ENCODE data around the gene RAD9B. TPM values are rescaled to one million over a fixed set of nuclear protein-coding genes. Genes with fewer than 3 reads are reported as not detected.
"Not testable (repeated sequence)": the region's sequence is repeated elsewhere in the genome, so short reads cannot be mapped to it uniquely, and the experiment has no call there.

RAD9B gene
- total RNA-seq (1.0 TPM), polyA plus RNA-seq (ENCODE audit: insufficient read depth, low read depth, low replicate concordance) (0.17 TPM)
- long read RNA-seq, donor 1: 0 reads
- long read RNA-seq, donor 2: 0 reads
- long read RNA-seq, donor 3: 0 reads
- long read RNA-seq, donor 4: 0 reads
- long read RNA-seq, donor 5: 0 reads
- long read RNA-seq, donor 6: 0 reads
- long read RNA-seq, donor 7: 0 reads
- long read RNA-seq, donor 8: 0 reads
- long read RNA-seq, donor 9: 0 reads
- long read RNA-seq, donor 10: 0 reads

- Histone ChIP-seq H3K27ac (ENCODE audit: low read depth in 2 of 2, low read length in 2 of 2) (peak within 1 kb of the TSS; percentile 89), H3K4me3 (ENCODE audit: low read length in 3 of 3) (peak within 1 kb of the TSS; percentile 93 to 99 (median 97)), H3K9ac (ENCODE audit: low read length in 3 of 3) (peak within 1 kb of the TSS; percentile 74 to 99 (median 89)), H3K9me3 (ENCODE audit: control insufficient read depth in 2 of 3, insufficient read depth in 1 of 3, low read length in 3 of 3) (no peaks in the 10 kb centered on the region), H3K27me3 (ENCODE audit: control insufficient read depth, insufficient read depth, low read length) (no peaks in the 10 kb centered on the region), H3K36me3 (ENCODE audit: control insufficient read depth in 2 of 3, insufficient read depth in 3 of 3, low read length in 3 of 3) (no peaks in the 10 kb centered on the region), H3K4me1 (ENCODE audit: control insufficient read depth in 2 of 3, insufficient read depth in 2 of 3, low read depth in 1 of 3, low read length in 3 of 3) (peaks cover 0 to 13% (median 2%) of the 10 kb centered on the region in 3 donors)
- FAIRE-seq: peak; percentile 69
- no peak for TF ChIP-seq CTCF (IDR thresholded peaks at IDR 0.05; ENCODE audit: borderline replicate concordance, extremely low read depth, insufficient read depth)
- intact Hi-C loops (cut with DNase I): no loop called here
- DNase-seq: peak; percentile 99
Observed at GRCh38 chr12:110501752-110502738, at the start of gene RAD9B, which contains the start of gene VPS29. Gene RAD9B (plus strand): TSS chr12:110502331. CDS start chr12:110502338, 7 bp downstream. Gene VPS29 (minus strand): TSS chr12:110502111. CDS start chr12:110502051, 60 bp downstream.

- no peak overlapping the region for H3K9ac ChIP-seq (ENCODE audit: low read length in 3 of 3)
- TF ChIP-seq CTCF (IDR thresholded peaks at IDR 0.05; ENCODE audit: borderline replicate concordance, extremely low read depth, insufficient read depth): no peak
- peaks cover 0 to 2% (median 0%) of the 10 kb centered on the region in 3 donors for H3K4me1 ChIP-seq (ENCODE audit: control insufficient read depth in 2 of 3, insufficient read depth in 2 of 3, low read depth in 1 of 3, low read length in 3 of 3)
- H3K27me3 ChIP-seq (ENCODE audit: control insufficient read depth, insufficient read depth, low read length): no peaks in the 10 kb centered on the region
- H3K9me3 ChIP-seq (ENCODE audit: control insufficient read depth in 2 of 3, insufficient read depth in 1 of 3, low read length in 3 of 3): no peaks in the 10 kb centered on the region
- intact Hi-C loops (cut with DNase I): no loop called here
- peaks cover 0 to 2% (median 0%) of the 10 kb centered on the region in 3 donors for H3K36me3 ChIP-seq (ENCODE audit: control insufficient read depth in 2 of 3, insufficient read depth in 3 of 3, low read length in 3 of 3)
- no peak overlapping the region for H3K27ac ChIP-seq (ENCODE audit: low read depth in 2 of 2, low read length in 2 of 2)
- H3K4me3 ChIP-seq (ENCODE audit: low read length in 3 of 3): no peak overlapping the region
- FAIRE-seq: no peak
- DNase-seq: no peak
Observed at GRCh38 chr12:110453569-110454296, 48.4 kb upstream of the RAD9B start.

- no peaks in the 10 kb centered on the region for H3K4me1 ChIP-seq (ENCODE audit: control insufficient read depth in 2 of 3, insufficient read depth in 2 of 3, low read depth in 1 of 3, low read length in 3 of 3)
- H3K27me3 ChIP-seq (ENCODE audit: control insufficient read depth, insufficient read depth, low read length): no peaks in the 10 kb centered on the region
- no peak for TF ChIP-seq CTCF (IDR thresholded peaks at IDR 0.05; ENCODE audit: borderline replicate concordance, extremely low read depth, insufficient read depth)
- peaks cover 0 to 12% (median 7%) of the 10 kb centered on the region in 3 donors for H3K36me3 ChIP-seq (ENCODE audit: control insufficient read depth in 2 of 3, insufficient read depth in 3 of 3, low read length in 3 of 3)
- intact Hi-C loops (cut with DNase I): no loop called here
- no peaks in the 10 kb centered on the region for H3K9me3 ChIP-seq (ENCODE audit: control insufficient read depth in 2 of 3, insufficient read depth in 1 of 3, low read length in 3 of 3)
- H3K9ac ChIP-seq (ENCODE audit: low read length in 3 of 3): no peak overlapping the region
- H3K4me3 ChIP-seq (ENCODE audit: low read length in 3 of 3): no peak overlapping the region
- FAIRE-seq: no peak
- DNase-seq: no peak
- no peak overlapping the region for H3K27ac ChIP-seq (ENCODE audit: low read depth in 2 of 2, low read length in 2 of 2)
Observed at GRCh38 chr12:110458756-110459155, 43.4 kb upstream of the RAD9B start.

GRCh38 chr12:110461189-110461588, 40.9 kb upstream of the RAD9B start:
- H3K4me1 ChIP-seq (ENCODE audit: control insufficient read depth in 2 of 3, insufficient read depth in 2 of 3, low read depth in 1 of 3, low read length in 3 of 3); H3K9ac ChIP-seq (ENCODE audit: low read length in 3 of 3); intact Hi-C loops (cut with DNase I); H3K4me3 ChIP-seq (ENCODE audit: low read length in 3 of 3); DNase-seq; H3K9me3 ChIP-seq (ENCODE audit: control insufficient read depth in 2 of 3, insufficient read depth in 1 of 3, low read length in 3 of 3); H3K27ac ChIP-seq (ENCODE audit: low read depth in 2 of 2, low read length in 2 of 2); FAIRE-seq; H3K27me3 ChIP-seq (ENCODE audit: control insufficient read depth, insufficient read depth, low read length): not testable (repeated sequence)
- H3K36me3 ChIP-seq (ENCODE audit: control insufficient read depth in 2 of 3, insufficient read depth in 3 of 3, low read length in 3 of 3): peaks cover 2 to 21% (median 6%) of the 10 kb centered on the region in 3 donors

All from kidney (tissue), 22 donors.